Neutrophil (primary cell): ENCODE results near the gene TSPO2.

Source experiments
- H3K27ac ChIP-seq: fragments of 200-600 bp; sonication (generic); 2 replicates; pipeline ENCODE4 v1.5.1; 2016; ENCODE audit warnings: mild to moderate bottlenecking, moderate library complexity
- H3K27me3 ChIP-seq: fragments of 200-600 bp; sonication (generic); 2 replicates; pipeline ENCODE4 v1.6.0; 2016; ENCODE audit warnings: mild to moderate bottlenecking
- H3K36me3 ChIP-seq: fragments of 200-600 bp; sonication (generic); 2 replicates; pipeline ENCODE4 v1.5.1; 2017
- H3K4me1 ChIP-seq, 2 experiments: fragments of 200-600 bp in 1 of 2; sonication (generic) in 1 of 2; 1 replicate in 1 of 2; 2 replicates in 1 of 2; pipeline versions ENCODE4 v1.5.1 to v1.6.1; 2013 to 2016; ENCODE audit warnings: low read depth in 1 of 2, low read length in 1 of 2, mild to moderate bottlenecking in 1 of 2, moderate library complexity in 1 of 2; ENCODE audit not compliant: control insufficient read depth in 1 of 2, insufficient read depth in 1 of 2
- H3K4me3 ChIP-seq, 2 experiments: fragments of 200-600 bp in 1 of 2; sonication (generic) in 1 of 2; 1 replicate in 1 of 2; 2 replicates in 1 of 2; pipeline ENCODE4 v1.5.1; 2013 to 2016; ENCODE audit warnings: low read depth in 1 of 2, low read length in 1 of 2, mild to moderate bottlenecking in 1 of 2, moderate library complexity in 1 of 2
- H3K9me3 ChIP-seq: fragments of 200-600 bp; sonication (generic); 2 replicates; pipeline ENCODE4 v1.5.1; 2016
- TF ChIP-seq, protein P1 (sequence below): fragments of 200-600 bp; sonication (generic); IDR thresholded peaks from 2 replicates; pipeline ENCODE4 v1.5.1; 2016; ENCODE audit warnings: antibody characterized with exemption

Gene TSPO2

DNA sequence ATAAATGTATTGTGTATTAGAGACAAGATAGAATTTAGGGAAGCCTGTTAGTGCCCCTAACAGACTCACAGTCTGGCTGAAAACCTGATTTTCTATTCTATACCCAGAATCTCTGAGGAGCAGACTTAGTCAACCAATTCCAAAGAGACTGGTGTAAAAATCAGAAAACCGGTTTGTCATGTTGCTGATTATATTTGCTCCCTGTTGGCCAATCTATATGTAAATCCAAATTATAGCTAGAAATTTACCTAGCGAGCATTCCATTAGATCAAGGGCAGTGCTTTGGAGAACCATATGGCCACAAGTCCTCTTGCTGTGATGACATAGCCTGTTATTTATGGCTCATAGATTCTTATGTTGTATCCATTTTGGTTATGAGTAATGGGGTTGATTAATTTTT, 35.3 kb downstream of the TSPO2 start:
- peaks cover 72 to 78% of the 10 kb centered on the region in 2 experiments for H3K4me1 ChIP-seq
- TF ChIP-seq, protein P1, sequence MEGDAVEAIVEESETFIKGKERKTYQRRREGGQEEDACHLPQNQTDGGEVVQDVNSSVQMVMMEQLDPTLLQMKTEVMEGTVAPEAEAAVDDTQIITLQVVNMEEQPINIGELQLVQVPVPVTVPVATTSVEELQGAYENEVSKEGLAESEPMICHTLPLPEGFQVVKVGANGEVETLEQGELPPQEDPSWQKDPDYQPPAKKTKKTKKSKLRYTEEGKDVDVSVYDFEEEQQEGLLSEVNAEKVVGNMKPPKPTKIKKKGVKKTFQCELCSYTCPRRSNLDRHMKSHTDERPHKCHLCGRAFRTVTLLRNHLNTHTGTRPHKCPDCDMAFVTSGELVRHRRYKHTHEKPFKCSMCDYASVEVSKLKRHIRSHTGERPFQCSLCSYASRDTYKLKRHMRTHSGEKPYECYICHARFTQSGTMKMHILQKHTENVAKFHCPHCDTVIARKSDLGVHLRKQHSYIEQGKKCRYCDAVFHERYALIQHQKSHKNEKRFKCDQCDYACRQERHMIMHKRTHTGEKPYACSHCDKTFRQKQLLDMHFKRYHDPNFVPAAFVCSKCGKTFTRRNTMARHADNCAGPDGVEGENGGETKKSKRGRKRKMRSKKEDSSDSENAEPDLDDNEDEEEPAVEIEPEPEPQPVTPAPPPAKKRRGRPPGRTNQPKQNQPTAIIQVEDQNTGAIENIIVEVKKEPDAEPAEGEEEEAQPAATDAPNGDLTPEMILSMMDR: no peak
- H3K4me3 ChIP-seq: no peak overlapping the region
- no peaks in the 10 kb centered on the region for H3K9me3 ChIP-seq
- no peaks in the 10 kb centered on the region for H3K27me3 ChIP-seq
- H3K27ac ChIP-seq: no peak overlapping the region
- peaks cover 18% of the 10 kb centered on the region for H3K36me3 ChIP-seq

DNA sequence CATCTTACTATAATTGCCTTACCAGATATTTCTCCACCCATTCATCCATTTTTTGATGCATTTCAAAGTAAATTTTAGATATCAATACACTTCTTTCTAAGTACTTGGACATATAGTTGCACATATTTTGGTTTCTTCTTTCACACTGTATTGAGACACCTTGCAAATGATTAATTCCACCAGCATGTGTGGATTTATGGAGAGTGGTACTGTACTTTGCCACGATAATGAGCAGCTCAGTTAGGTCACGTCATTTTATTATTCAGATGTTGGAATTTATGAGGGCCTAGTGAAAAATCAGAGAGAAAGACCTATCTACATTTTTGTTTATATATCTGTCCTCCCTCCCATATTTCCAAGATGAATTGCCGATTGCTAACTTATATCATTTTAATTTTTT, 35.8 kb downstream of the TSPO2 start:
- H3K4me1 ChIP-seq: peaks cover 78 to 84% of the 10 kb centered on the region in 2 experiments
- H3K4me3 ChIP-seq: no peak overlapping the region
- TF ChIP-seq, protein P1: no peak

GRCh38 chr6:41079080-41079479, 36.8 kb downstream of the TSPO2 start:
- H3K27ac ChIP-seq: peak overlapping the region; percentile 86

More for the DNA sequence above, 35.8 kb downstream of the TSPO2 start:
- Histone ChIP-seq H3K9me3 (no peaks in the 10 kb centered on the region), H3K27ac (no peak overlapping the region), H3K36me3 (peaks cover 18% of the 10 kb centered on the region), H3K27me3 (no peaks in the 10 kb centered on the region)

DNA sequence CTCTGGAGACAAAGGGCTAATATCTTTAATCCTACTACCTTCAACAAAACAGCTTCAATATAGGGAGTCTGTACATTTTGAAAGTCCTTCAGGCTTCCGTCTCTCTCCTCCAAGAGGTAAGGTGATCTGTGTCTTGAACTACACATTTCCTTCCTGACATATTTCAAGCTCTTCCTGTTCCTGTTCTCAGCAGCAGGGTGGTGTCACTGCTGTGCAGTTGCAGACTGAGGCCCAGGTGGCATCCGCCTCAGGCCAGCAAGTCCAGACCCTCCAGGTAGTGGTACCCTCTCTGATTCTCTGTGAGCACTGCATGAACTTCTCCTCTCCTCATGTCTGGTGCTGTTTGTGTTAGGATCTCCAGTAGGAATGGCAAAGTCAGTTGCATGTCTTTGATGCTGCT, 38.4 kb downstream of the TSPO2 start:
- H3K27ac ChIP-seq: peak overlapping the region; percentile 86
- peaks cover 61 to 70% of the 10 kb centered on the region in 2 experiments for H3K4me1 ChIP-seq
- TF ChIP-seq, protein P1: no peak
- H3K4me3 ChIP-seq: peak overlapping the region; percentile 27 to 33
- H3K9me3 ChIP-seq: no peaks in the 10 kb centered on the region
- H3K36me3 ChIP-seq: peaks cover 41% of the 10 kb centered on the region
- no peaks in the 10 kb centered on the region for H3K27me3 ChIP-seq

More at GRCh38 chr6:41079080-41079479, 36.8 kb downstream of the TSPO2 start:
- Histone ChIP-seq H3K4me1 (peaks cover 77 to 84% of the 10 kb centered on the region in 2 experiments), H3K9me3 (no peaks in the 10 kb centered on the region), H3K4me3 (no peak overlapping the region), H3K36me3 (peaks cover 26% of the 10 kb centered on the region), H3K27me3 (no peaks in the 10 kb centered on the region)
- TF ChIP-seq, protein P1: no peak

DNA sequence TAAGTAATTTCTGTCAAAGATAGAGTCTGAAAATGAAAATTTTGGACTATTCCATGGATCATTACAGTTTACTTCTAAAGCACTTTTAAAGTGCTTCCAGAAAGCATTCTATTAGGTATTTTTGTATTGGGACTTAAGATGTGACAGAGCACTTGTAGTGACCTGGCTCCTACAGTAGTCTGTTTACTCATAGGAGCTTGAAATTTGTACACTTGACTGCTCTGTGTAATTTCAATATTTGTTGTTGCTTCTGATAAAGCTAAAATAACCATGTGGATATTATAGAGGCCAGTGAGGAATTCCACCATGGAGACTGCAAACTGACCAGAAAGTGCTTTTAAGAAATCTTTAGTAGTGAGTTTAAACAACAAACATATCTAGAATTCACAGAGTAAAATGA, 40.8 kb downstream of the TSPO2 start:
- Histone ChIP-seq H3K4me3 (no peak overlapping the region), H3K4me1 (peaks cover 53 to 55% of the 10 kb centered on the region in 2 experiments), H3K27me3 (no peaks in the 10 kb centered on the region), H3K27ac (no peak overlapping the region), H3K9me3 (no peaks in the 10 kb centered on the region), H3K36me3 (peaks cover 60% of the 10 kb centered on the region)
- TF ChIP-seq, protein P1: no peak

- Histone ChIP-seq H3K4me3 (no peak overlapping the region), H3K36me3 (peaks cover 68% of the 10 kb centered on the region)
Measured at GRCh38 chr6:41085182-41085581, 42.9 kb downstream of the TSPO2 start.

More at GRCh38 chr6:41085182-41085581, 42.9 kb downstream of the TSPO2 start:
- Histone ChIP-seq H3K4me1 (peaks cover 36 to 39% of the 10 kb centered on the region in 2 experiments), H3K9me3 (no peaks in the 10 kb centered on the region), H3K27ac (no peak overlapping the region), H3K27me3 (no peaks in the 10 kb centered on the region)
- TF ChIP-seq, protein P1: no peak
